HepG2 (cell line): ENCODE measurements around the gene GADD45B. TPM values are rescaled to one million over a fixed set of nuclear protein-coding genes. Genes with fewer than 3 reads are reported as not detected.

Source experiments
- CCAR2 ChIP-seq: fragments of 200-400 bp; formaldehyde crosslinking; optimal IDR thresholded peaks from 2 replicates; pipeline ENCODE3; 2018; ENCODE audit warnings: low read depth, mild to moderate bottlenecking, low read length, moderate library complexity
- DPF2 ChIP-seq: sonication (generic); formaldehyde crosslinking; IDR thresholded peaks from 2 replicates; pipeline ENCODE4 v1.4.0; 2020; ENCODE audit warnings: mild to moderate bottlenecking, low read depth, missing genetic modification reagents, borderline replicate concordance
- FOXO4 ChIP-seq: sonication (generic); formaldehyde crosslinking; conservative IDR thresholded peaks from 2 replicates; pipeline ENCODE4 v1.8.1; 2023; ENCODE audit warnings: missing genetic modification reagents
- GATAD1 ChIP-seq: IDR thresholded peaks from 2 replicates; pipeline ENCODE4 v1.6.1; 2016; ENCODE audit warnings: missing genetic modification reagents, missing compliant biosample characterization
- HMGA1 ChIP-seq: sonication (generic); formaldehyde crosslinking; conservative IDR thresholded peaks from 2 replicates; pipeline ENCODE4 v1.4.0; 2020; ENCODE audit warnings: missing genetic modification reagents
- HNF4A ChIP-seq: sonication (generic); formaldehyde crosslinking; IDR thresholded peaks from 2 replicates; pipeline ENCODE4 v1.4.0; 2020; ENCODE audit warnings: missing genetic modification reagents
- MED13 ChIP-seq: sonication (generic); formaldehyde crosslinking; IDR thresholded peaks from 2 replicates; pipeline ENCODE4 v1.5.0; 2020; ENCODE audit warnings: missing genetic modification reagents
- MIER2 ChIP-seq: IDR thresholded peaks from 2 replicates; pipeline ENCODE4 v1.6.1; 2016; ENCODE audit warnings: missing biosample characterization, missing genetic modification reagents
- MIXL1 ChIP-seq: IDR thresholded peaks from 2 replicates; pipeline ENCODE4 v1.6.1; 2016
- NCOR1 ChIP-seq: fragments of 200-600 bp; sonication (generic); IDR thresholded peaks from 2 replicates; pipeline ENCODE4 v1.7.0; 2017; ENCODE audit warnings: antibody characterized with exemption, low read length, borderline replicate concordance
- PAX8 ChIP-seq: sonication (generic); formaldehyde crosslinking; IDR thresholded peaks from 2 replicates; pipeline ENCODE4 v1.8.0; 2022; ENCODE audit warnings: mild to moderate bottlenecking, missing genetic modification reagents, borderline replicate concordance
- PRPF4 ChIP-seq: fragments of 200-400 bp; formaldehyde crosslinking; IDR thresholded peaks from 2 replicates; pipeline ENCODE4 v1.6.1; 2016; ENCODE audit warnings: low read length, low read depth; ENCODE audit not compliant: poor library complexity, severe bottlenecking
- RCOR2 ChIP-seq: IDR thresholded peaks from 2 replicates; pipeline ENCODE4 v1.6.1; 2016; ENCODE audit warnings: missing biosample characterization, missing genetic modification reagents
- RORA ChIP-seq: sonication (generic); formaldehyde crosslinking; IDR thresholded peaks from 2 replicates; pipeline ENCODE4 v1.5.0; 2020; ENCODE audit warnings: mild to moderate bottlenecking, missing genetic modification reagents, moderate library complexity
- SP4 ChIP-seq: sonication (generic); formaldehyde crosslinking; IDR thresholded peaks from 2 replicates; pipeline ENCODE4 v1.8.1; 2023; ENCODE audit warnings: mild to moderate bottlenecking, missing genetic modification reagents
- ZNF18 ChIP-seq: sonication (generic); formaldehyde crosslinking; IDR thresholded peaks from 2 replicates; pipeline ENCODE4 v1.8.0; 2022; ENCODE audit warnings: mild to moderate bottlenecking, missing genetic modification reagents; ENCODE audit not compliant: insufficient replicate concordance
- ZNF24 ChIP-seq: fragments of 450-650 bp; IDR thresholded peaks from 2 replicates; pipeline ENCODE4 v1.6.1; 2017; ENCODE audit warnings: antibody characterized with exemption, mild to moderate bottlenecking
- ZNF546 ChIP-seq: sonication (generic); formaldehyde crosslinking; conservative IDR thresholded peaks from 2 replicates; pipeline ENCODE4 v1.8.1; 2023; ENCODE audit warnings: mild to moderate bottlenecking, missing genetic modification reagents
- ZNF629 ChIP-seq: sonication (generic); formaldehyde crosslinking; conservative IDR thresholded peaks from 2 replicates; pipeline ENCODE4 v1.5.0; 2020; ENCODE audit warnings: missing genetic modification reagents
- ZNF749 ChIP-seq: sonication (generic); formaldehyde crosslinking; IDR thresholded peaks from 2 replicates; pipeline ENCODE4 v1.8.0; 2022; ENCODE audit warnings: mild to moderate bottlenecking, missing genetic modification reagents, moderate library complexity, borderline replicate concordance
- polyA plus RNA-seq, 8 experiments: library from polyadenylated mRNA; depleted of rRNA in 3 of 8; stranded (reverse) in 7 of 8; unstranded in 1 of 8; fragments of >200 nt; fragmentation: Illumina TruSeq in 4 of 8; extraction: Trizol in 4 of 8; gene quantifications; 2 replicates each; pipeline versions ENCODE4 v1.2.1 to v1.2.3, GENCODE V29; 2011 to 2016; ENCODE audit warnings: low read depth in 4 of 8, missing spikeins in 1 of 8, mixed read lengths in 1 of 8; ENCODE audit not compliant: insufficient read depth in 1 of 8
- total RNA-seq, 5 experiments: library from RNA; depleted of rRNA; stranded (reverse); fragments of >200 nt; fragmentation: Illumina TruSeq; extraction: Trizol; gene quantifications; 2 replicates each; pipeline ENCODE4 v1.2.3, GENCODE V29; 2016; ENCODE audit warnings: low read depth in 1 of 5
- TF ChIP-seq, protein P1 (sequence below): sonication (generic); formaldehyde crosslinking; IDR thresholded peaks from 2 replicates; pipeline ENCODE4 v1.5.0; 2020; ENCODE audit warnings: missing genetic modification reagents
- TF ChIP-seq, protein P2 (sequence below): IDR thresholded peaks from 2 replicates; pipeline ENCODE4 v1.6.1; 2018; ENCODE audit warnings: missing genetic modification reagents, mild to moderate bottlenecking, missing compliant biosample characterization

GADD45B gene
- total and polyA plus RNA-seq, 2 of the 13 experiments (the other 11 are each of a cell fraction or from before 2014, with no cell fraction given), result 4.6 to 34.1 TPM

DNA sequence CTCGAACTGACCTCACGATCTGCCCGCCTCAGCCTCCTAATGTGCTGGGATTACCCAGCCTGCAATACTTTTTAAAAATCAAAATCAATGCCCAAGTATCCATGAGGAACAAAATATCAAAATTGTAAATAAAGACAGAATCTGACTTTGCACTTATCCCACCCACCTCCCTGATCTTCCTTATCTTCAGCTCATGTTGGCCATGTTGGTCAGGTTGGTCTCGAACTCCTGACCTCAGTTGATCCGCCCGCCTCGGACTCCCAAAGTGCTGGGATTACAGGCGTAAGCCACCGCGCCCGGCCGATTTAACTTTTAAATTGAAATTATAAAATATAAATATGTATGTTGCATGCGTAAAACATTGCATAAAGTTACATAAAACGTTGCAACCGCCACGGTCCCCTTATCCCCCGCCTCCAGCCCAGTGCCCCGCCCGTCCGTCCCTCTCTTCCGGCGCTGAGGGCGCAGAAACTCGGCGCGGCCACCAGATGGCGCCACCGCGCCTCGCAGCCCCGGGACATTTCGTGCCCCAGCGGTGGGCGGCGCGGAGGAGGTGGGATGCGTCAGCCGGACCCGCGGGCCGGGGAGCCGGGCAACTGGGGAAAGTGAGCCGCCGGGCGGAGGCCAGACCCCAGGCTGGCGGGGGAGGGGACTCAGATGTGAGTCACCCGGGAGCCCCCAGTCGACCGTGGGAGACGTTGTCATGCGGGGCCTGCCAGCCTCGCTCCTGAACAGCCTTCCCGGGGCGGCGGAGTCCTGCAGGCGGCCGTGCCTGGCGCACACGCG lies 1.5 kb upstream of the GADD45B start (continued):
- TF ChIP-seq ZNF24 (0 out of 2 replicates have a peak, but pooled peaks have one; percentile 27), CCAR2 (no peak), ZNF18 (CRISPR knock-in tag) (no peak), MIXL1 (CRISPR knock-in tag) (no peak), RCOR2 (CRISPR knock-in tag) (no peak), HNF4A (CRISPR knock-in tag) (no peak), NCOR1 (no peak), ZNF546 (CRISPR knock-in tag) (0 out of 2 replicates have a peak, but pooled peaks have one; percentile 20), PRPF4 (no peak), RORA (CRISPR knock-in tag) (no peak), GATAD1 (CRISPR knock-in tag) (peak; percentile 78), SP4 (peak; percentile 27; the same call in 1 of the 2 replicates), FOXO4 (CRISPR knock-in tag) (no peak), HMGA1 (CRISPR knock-in tag) (no peak), DPF2 (CRISPR knock-in tag) (no peak), PAX8 (CRISPR knock-in tag) (no peak), ZNF749 (no peak; the same call in 1 of the 2 replicates), MED13 (CRISPR knock-in tag) (peak; percentile 47; the same call in 1 of the 2 replicates), ZNF629 (CRISPR knock-in tag) (no peak; the same call in 1 of the 2 replicates), MIER2 (CRISPR knock-in tag) (no peak)
- TF ChIP-seq, protein P1, sequence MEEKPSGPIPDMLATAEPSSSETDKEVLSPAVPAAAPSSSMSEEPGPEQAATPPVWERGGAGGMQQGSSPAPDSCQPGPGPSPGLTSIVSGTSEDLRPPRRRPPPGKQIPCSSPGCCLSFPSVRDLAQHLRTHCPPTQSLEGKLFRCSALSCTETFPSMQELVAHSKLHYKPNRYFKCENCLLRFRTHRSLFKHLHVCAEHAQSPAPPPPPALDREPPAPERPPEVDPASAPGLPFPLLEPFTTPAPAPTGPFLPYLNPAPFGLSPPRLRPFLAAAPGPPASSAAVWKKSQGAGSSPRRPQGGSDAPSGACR (CRISPR knock-in tag), result peak; percentile 94
- TF ChIP-seq, protein P2, sequence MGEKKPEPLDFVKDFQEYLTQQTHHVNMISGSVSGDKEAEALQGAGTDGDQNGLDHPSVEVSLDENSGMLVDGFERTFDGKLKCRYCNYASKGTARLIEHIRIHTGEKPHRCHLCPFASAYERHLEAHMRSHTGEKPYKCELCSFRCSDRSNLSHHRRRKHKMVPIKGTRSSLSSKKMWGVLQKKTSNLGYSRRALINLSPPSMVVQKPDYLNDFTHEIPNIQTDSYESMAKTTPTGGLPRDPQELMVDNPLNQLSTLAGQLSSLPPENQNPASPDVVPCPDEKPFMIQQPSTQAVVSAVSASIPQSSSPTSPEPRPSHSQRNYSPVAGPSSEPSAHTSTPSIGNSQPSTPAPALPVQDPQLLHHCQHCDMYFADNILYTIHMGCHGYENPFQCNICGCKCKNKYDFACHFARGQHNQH (CRISPR knock-in tag), result 0 out of 2 replicates have a peak, but pooled peaks have one; percentile 67
